Panc1 (cell line): ENCODE measurements around the gene ACOXL. TPM values are rescaled to one million over a fixed set of nuclear protein-coding genes. Genes with fewer than 3 reads are reported as not detected.

Experiments
- ATAC-seq: fragments of 200-7000 bp; cut with Tn5 transposase; 2 replicates; pipeline ENCODE4 v1.9.1; 2020; ENCODE audit warnings: mild to moderate bottlenecking, moderate library complexity
- BruUV-seq: library from RNA; stranded (reverse); fragments of 400-500 nt; replicated peaks from 2 replicates; lab custom pipeline; 2021; lab: Mats Ljungman, UMichigan
- CTCF ChIA-PET: fragments of 300-600 bp; sonication (Branson Sonifier 250); formaldehyde crosslinking; loops from one replicate; lab custom pipeline; 2022; ENCODE audit warnings: antibody characterized with exemption; lab: Charles Lee
- POLR2A ChIA-PET: fragments of 300-600 bp; sonication (Branson Sonifier 250); formaldehyde crosslinking; loops from one replicate; lab custom pipeline; 2022; ENCODE audit warnings: antibody characterized with exemption; lab: Charles Lee
- DNase-seq: peaks from one replicate; pipeline ENCODE4 v3.0.0-alpha.2; 2010; ENCODE audit warnings: low read depth, low spot score
- H3K27ac ChIP-seq: 2 replicates; pipeline ENCODE4 v1.5.1; 2011; ENCODE audit warnings: mild to moderate bottlenecking, low read length, inconsistent platforms
- H3K27me3 ChIP-seq: fragments of 200-500 bp; sonication (Bioruptor generic); 2 replicates; pipeline ENCODE4 v1.6.0; 2014; ENCODE audit warnings: low read length, inconsistent platforms; ENCODE audit not compliant: control insufficient read depth, insufficient read depth
- H3K36me3 ChIP-seq: fragments of 200-500 bp; sonication (Bioruptor generic); 2 replicates; pipeline ENCODE4 v1.5.1; 2014; ENCODE audit warnings: inconsistent platforms, mild to moderate bottlenecking, low read length, moderate library complexity; ENCODE audit not compliant: control insufficient read depth, insufficient read depth
- H3K4me1 ChIP-seq: 2 replicates; pipeline ENCODE4 v1.5.1; 2011; ENCODE audit warnings: inconsistent platforms, mild to moderate bottlenecking, low read length, moderate library complexity; ENCODE audit not compliant: control insufficient read depth, insufficient read depth
- H3K4me3 ChIP-seq, 2 experiments: 2 replicates each; pipeline ENCODE4 v1.5.1; 2011 to 2012; ENCODE audit warnings: low read depth in 2 of 2, low read length in 2 of 2, mild to moderate bottlenecking in 2 of 2, inconsistent platforms in 1 of 2, moderate library complexity in 1 of 2
- H3K9me3 ChIP-seq: fragments of 200-500 bp; sonication (Bioruptor generic); 2 replicates; pipeline ENCODE4 v1.5.1; 2014; ENCODE audit warnings: low read depth, mild to moderate bottlenecking, inconsistent platforms, low read length, moderate library complexity; ENCODE audit not compliant: control insufficient read depth, insufficient read depth
- POLR2AphosphoS5 ChIP-seq: IDR thresholded peaks from 2 replicates; pipeline ENCODE4 v1.6.1; 2012; ENCODE audit warnings: mild to moderate bottlenecking, low read depth, low read length, moderate library complexity
- SIN3A ChIP-seq: IDR thresholded peaks from 2 replicates; pipeline ENCODE4 v1.6.1; 2012; ENCODE audit warnings: low read depth, mild to moderate bottlenecking, low read length, moderate library complexity, borderline replicate concordance; ENCODE audit not compliant: insufficient read depth
- TCF7L2 ChIP-seq: IDR thresholded peaks from 2 replicates; pipeline ENCODE4 v1.6.1; 2011; ENCODE audit warnings: mild to moderate bottlenecking, low read depth, low read length, inconsistent platforms
- in situ Hi-C: cut with HindIII; loops from 2 replicates; pipeline ENCODE4 v1.10.0; 2016; ENCODE audit warnings: low sequenced_read_pairs, low pct_unique_long_range_greater_than_20kb
- intact Hi-C: fragments of 100-400 bp; cut with micrococcal nuclease; formaldehyde crosslinking; loops from one replicate; pipeline ENCODE4 v1.10.0; 2022; ENCODE audit not compliant: unreplicated experiment
- total RNA-seq: library from RNA; stranded (reverse); gene quantifications from one replicate; pipeline ENCODE4 v1.2.1, GENCODE V29; 2021; ENCODE audit not compliant: unreplicated experiment
- TF ChIP-seq, protein P1 (sequence below): fragments of 450-650 bp; IDR thresholded peaks from 2 replicates; pipeline ENCODE4 v1.5.1; 2017; ENCODE audit warnings: mild to moderate bottlenecking
- TF ChIP-seq, protein P2 (sequence below), 2 experiments: IDR thresholded peaks; 2 replicates each; pipeline ENCODE4 v1.6.1; 2011 to 2012; ENCODE audit warnings: low read depth in 2 of 2, control low read depth in 1 of 2, low read length in 1 of 2, mild to moderate bottlenecking in 1 of 2, moderate library complexity in 1 of 2; ENCODE audit not compliant: insufficient read depth in 1 of 2

The ACOXL gene
- total RNA-seq, 1 experiment from 2014 or later = 4.9 TPM

DNA sequence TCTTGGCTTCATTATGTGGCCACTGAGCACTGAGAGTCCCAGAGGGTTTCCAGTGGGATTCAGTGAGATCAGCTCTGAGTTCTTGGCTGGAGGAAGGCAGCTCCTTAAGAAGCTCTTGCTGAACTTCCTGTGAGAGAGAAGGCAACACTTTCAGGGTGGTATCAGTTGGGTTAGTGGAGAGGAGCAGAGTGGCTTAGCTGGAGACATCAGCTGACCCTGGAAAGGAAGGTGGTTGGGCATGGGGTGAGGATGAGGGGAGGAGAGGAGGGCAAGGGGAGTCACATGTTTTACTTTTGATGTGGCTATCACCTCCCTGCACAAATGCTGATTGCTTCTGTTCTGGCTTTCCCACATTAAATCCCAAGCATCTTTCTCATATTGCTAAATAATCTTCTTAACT, 95.1 kb downstream of the ACOXL start:
- CTCF ChIA-PET = no interaction called here

DNA sequence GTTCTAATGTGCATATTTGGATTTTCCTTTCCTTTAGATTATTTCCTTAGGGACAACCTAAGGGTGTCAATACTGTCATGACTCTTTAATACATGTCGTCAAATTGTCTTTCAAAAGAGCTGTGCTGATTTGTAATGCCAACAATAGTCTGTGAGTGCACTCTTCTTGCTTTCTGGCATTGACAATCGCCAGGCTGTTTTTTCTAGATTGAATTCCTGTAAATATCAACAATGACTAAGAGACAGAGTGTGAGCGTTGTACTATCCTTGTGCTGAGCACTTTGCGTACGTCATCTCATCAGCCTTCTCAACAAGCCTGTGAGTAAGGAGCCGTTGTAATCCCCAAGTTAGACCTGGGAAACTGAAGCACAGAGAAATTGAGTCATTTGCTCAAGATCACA, 96.0 kb downstream of the ACOXL start:
- ChIA-PET CTCF (no interaction called here), POLR2A (no interaction called here)
- BruUV-seq = no TSS peak

More for the DNA sequence above, 95.1 kb downstream of the ACOXL start:
- Histone ChIP-seq H3K9me3 (peaks cover 14% of the 10 kb centered on the region; the same call in 1 of the 2 replicates), H3K27me3 (peaks cover 15% of the 10 kb centered on the region), H3K4me1 (no peaks in the 10 kb centered on the region), H3K27ac (no peak overlapping the region), H3K36me3 (no peaks in the 10 kb centered on the region; the same call in 1 of the 2 replicates), H3K4me3 (no peak overlapping the region)
- no TSS peak for BruUV-seq
- DNase-seq (no peak), ATAC-seq (no peak)
- intact Hi-C loops = no loop called here
- TF ChIP-seq TCF7L2 = no peak
- TF ChIP-seq SIN3A = no peak
- TF ChIP-seq, protein P1, sequence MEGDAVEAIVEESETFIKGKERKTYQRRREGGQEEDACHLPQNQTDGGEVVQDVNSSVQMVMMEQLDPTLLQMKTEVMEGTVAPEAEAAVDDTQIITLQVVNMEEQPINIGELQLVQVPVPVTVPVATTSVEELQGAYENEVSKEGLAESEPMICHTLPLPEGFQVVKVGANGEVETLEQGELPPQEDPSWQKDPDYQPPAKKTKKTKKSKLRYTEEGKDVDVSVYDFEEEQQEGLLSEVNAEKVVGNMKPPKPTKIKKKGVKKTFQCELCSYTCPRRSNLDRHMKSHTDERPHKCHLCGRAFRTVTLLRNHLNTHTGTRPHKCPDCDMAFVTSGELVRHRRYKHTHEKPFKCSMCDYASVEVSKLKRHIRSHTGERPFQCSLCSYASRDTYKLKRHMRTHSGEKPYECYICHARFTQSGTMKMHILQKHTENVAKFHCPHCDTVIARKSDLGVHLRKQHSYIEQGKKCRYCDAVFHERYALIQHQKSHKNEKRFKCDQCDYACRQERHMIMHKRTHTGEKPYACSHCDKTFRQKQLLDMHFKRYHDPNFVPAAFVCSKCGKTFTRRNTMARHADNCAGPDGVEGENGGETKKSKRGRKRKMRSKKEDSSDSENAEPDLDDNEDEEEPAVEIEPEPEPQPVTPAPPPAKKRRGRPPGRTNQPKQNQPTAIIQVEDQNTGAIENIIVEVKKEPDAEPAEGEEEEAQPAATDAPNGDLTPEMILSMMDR = no peak
- TF ChIP-seq POLR2AphosphoS5 = no peak
- TF ChIP-seq, protein P2, sequence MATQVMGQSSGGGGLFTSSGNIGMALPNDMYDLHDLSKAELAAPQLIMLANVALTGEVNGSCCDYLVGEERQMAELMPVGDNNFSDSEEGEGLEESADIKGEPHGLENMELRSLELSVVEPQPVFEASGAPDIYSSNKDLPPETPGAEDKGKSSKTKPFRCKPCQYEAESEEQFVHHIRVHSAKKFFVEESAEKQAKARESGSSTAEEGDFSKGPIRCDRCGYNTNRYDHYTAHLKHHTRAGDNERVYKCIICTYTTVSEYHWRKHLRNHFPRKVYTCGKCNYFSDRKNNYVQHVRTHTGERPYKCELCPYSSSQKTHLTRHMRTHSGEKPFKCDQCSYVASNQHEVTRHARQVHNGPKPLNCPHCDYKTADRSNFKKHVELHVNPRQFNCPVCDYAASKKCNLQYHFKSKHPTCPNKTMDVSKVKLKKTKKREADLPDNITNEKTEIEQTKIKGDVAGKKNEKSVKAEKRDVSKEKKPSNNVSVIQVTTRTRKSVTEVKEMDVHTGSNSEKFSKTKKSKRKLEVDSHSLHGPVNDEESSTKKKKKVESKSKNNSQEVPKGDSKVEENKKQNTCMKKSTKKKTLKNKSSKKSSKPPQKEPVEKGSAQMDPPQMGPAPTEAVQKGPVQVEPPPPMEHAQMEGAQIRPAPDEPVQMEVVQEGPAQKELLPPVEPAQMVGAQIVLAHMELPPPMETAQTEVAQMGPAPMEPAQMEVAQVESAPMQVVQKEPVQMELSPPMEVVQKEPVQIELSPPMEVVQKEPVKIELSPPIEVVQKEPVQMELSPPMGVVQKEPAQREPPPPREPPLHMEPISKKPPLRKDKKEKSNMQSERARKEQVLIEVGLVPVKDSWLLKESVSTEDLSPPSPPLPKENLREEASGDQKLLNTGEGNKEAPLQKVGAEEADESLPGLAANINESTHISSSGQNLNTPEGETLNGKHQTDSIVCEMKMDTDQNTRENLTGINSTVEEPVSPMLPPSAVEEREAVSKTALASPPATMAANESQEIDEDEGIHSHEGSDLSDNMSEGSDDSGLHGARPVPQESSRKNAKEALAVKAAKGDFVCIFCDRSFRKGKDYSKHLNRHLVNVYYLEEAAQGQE (IDR thresholded peaks at IDR 0.05; ENCODE audit: insufficient read depth in 1 of 2, low read depth in 2 of 2, low read length in 1 of 2) = no peak
- POLR2A ChIA-PET = no interaction called here
- in situ Hi-C loops = no loop called here

More for the DNA sequence above, 96.0 kb downstream of the ACOXL start:
- H3K36me3 ChIP-seq = no peaks in the 10 kb centered on the region; the same call in 1 of the 2 replicates
- ATAC-seq = no peak
- peaks cover 13% of the 10 kb centered on the region; the same call in 1 of the 2 replicates for H3K9me3 ChIP-seq
- in situ Hi-C loops = no loop called here
- H3K27ac ChIP-seq = no peak overlapping the region
- H3K4me1 ChIP-seq = no peaks in the 10 kb centered on the region
- intact Hi-C loops = no loop called here
- H3K4me3 ChIP-seq = no peak overlapping the region
- DNase-seq = peak; percentile 27
- TF ChIP-seq POLR2AphosphoS5 = no peak
- TF ChIP-seq, protein P1 = no peak
- H3K27me3 ChIP-seq = peaks cover 17% of the 10 kb centered on the region
